HAP-1 (cell line): Measurements from ENCODE around the gene GFOD2.
A peak's percentile ranks its signal among the peaks of the same experiment; 100 is the strongest.

ENCODE experiments used
- DNase-seq, 2 experiments: peaks; one replicate each; pipeline ENCODE4 v3.0.0-alpha.2; 2016 to 2020; ENCODE audit warnings: low spot score in 2 of 2
- H3K27me3 ChIP-seq: fragments of 250-450 bp; sonication (Bioruptor Pico); 2 replicates; pipeline ENCODE4 v1.5.1; 2020; ENCODE audit warnings: low read depth, mild to moderate bottlenecking, moderate library complexity
- H3K36me3 ChIP-seq: fragments of 250-450 bp; sonication (Bioruptor Pico); replicated peaks from 2 replicates; pipeline ENCODE4 v1.5.1; 2020; ENCODE audit warnings: mild to moderate bottlenecking
- H3K4me1 ChIP-seq: fragments of 250-450 bp; sonication (Bioruptor Pico); 2 replicates; pipeline ENCODE4 v1.5.1; 2020; ENCODE audit warnings: mild to moderate bottlenecking
- H3K4me3 ChIP-seq: fragments of 250-450 bp; sonication (Bioruptor Pico); 2 replicates; pipeline ENCODE4 v1.5.1; 2020; ENCODE audit warnings: mild to moderate bottlenecking, moderate library complexity
- H3K9me3 ChIP-seq: fragments of 250-450 bp; sonication (Bioruptor Pico); 2 replicates; pipeline ENCODE4 v1.5.1; 2020; ENCODE audit warnings: mild to moderate bottlenecking, moderate library complexity
- in situ Hi-C: fragments of 300-500 bp; cut with MboI; formaldehyde crosslinking; loops from 3 replicates; pipeline ENCODE4 v1.14.3; 2020; ENCODE audit warnings: low sequenced_read_pairs, inconsistent platforms, mixed read lengths

Gene GFOD2

GRCh38 chr16:67661101-67661761 lies 57.9 kb downstream of the GFOD2 start:
- Histone ChIP-seq H3K4me3 (peak overlapping the region; percentile 99), H3K27me3 (no peaks in the 10 kb centered on the region), H3K9me3 (no peaks in the 10 kb centered on the region), H3K36me3 (peaks cover 37% of the 10 kb centered on the region), H3K4me1 (peaks cover 11% of the 10 kb centered on the region)
- DNase-seq = no peak
- in situ Hi-C loops = no loop called here

GRCh38 chr16:67660564-67661028 lies 58.5 kb downstream of the GFOD2 start, which contains the start of gene PARD6A:
Gene PARD6A, plus strand, starts transcription at chr16:67660960. Its CDS starts 79 bp downstream, at chr16:67661039.
- peak; percentile 92 to 97 for DNase-seq
- no peaks in the 10 kb centered on the region for H3K9me3 ChIP-seq
- H3K4me1 ChIP-seq = peaks cover 7% of the 10 kb centered on the region
- peak within 1 kb of the TSS; percentile 99 for H3K4me3 ChIP-seq
- peaks cover 41% of the 10 kb centered on the region for H3K36me3 ChIP-seq
- H3K27me3 ChIP-seq = no peaks in the 10 kb centered on the region
- in situ Hi-C loops = no loop called here

- H3K36me3 ChIP-seq = peaks cover 42% of the 10 kb centered on the region
- in situ Hi-C loops = no loop called here
Observed at GRCh38 chr16:67659675-67660563, 59.2 kb downstream of the GFOD2 start, which contains the start of gene ACD. Gene ACD, minus strand, starts transcription at chr16:67660260. Its CDS starts 40 bp downstream, at chr16:67660220.

DNA sequence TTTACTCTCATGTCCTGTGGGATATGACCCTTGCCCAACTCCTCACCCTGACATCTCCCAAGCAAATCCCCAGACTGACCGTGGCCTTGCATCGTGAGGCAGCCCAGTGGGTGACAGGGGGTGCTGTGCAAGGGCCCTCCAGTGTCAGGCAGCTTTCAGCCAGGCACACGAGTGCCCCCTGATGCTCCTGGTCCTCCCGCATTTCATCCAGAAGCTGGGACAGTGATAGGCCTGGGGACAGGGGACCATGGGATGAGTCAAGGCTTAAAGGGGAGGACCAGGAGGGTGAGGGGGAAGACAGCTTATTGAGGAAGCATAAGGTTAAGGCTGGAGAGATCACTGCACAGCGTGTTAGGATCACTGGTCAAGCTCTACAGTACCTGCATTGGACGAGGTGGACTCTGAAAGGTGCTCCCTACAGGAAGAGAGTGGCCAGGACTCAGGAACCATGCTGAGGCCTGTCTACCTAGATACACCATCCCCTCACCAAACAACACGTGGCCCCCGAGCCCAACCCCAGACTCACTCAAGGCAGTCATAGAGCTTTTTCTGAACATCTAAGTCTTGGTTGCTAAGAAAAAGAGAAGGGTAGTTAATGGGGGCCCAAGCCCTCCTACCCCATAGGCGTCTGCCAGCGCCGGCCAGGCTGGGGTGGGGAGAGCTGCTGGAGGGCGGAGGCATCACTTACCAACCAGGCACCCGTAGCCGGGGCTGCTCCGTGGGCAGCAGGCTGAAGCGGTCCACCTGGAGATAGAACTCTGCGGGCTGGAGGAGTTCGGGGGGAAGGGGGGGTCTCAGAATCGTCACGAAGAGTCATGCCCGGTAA lies 60.1 kb downstream of the GFOD2 start:
- Histone ChIP-seq H3K9me3 (no peaks in the 10 kb centered on the region), H3K4me3 (peak overlapping the region; percentile 99), H3K4me1 (peaks cover 4% of the 10 kb centered on the region), H3K36me3 (peaks cover 46% of the 10 kb centered on the region), H3K27me3 (no peaks in the 10 kb centered on the region)
- in situ Hi-C loops = no loop called here
- no peak for DNase-seq

More at GRCh38 chr16:67659675-67660563, 59.2 kb downstream of the GFOD2 start, which contains the start of gene ACD:
- H3K4me1 ChIP-seq = peaks cover 4% of the 10 kb centered on the region
- no peaks in the 10 kb centered on the region for H3K27me3 ChIP-seq
- H3K4me3 ChIP-seq = peak within 1 kb of the TSS; percentile 99
- no peaks in the 10 kb centered on the region for H3K9me3 ChIP-seq
- DNase-seq = peak; percentile 77 to 92

- peaks cover 40% of the 10 kb centered on the region for H3K36me3 ChIP-seq
Observed at GRCh38 chr16:67657751-67658518, 61.2 kb downstream of the GFOD2 start.

DNA sequence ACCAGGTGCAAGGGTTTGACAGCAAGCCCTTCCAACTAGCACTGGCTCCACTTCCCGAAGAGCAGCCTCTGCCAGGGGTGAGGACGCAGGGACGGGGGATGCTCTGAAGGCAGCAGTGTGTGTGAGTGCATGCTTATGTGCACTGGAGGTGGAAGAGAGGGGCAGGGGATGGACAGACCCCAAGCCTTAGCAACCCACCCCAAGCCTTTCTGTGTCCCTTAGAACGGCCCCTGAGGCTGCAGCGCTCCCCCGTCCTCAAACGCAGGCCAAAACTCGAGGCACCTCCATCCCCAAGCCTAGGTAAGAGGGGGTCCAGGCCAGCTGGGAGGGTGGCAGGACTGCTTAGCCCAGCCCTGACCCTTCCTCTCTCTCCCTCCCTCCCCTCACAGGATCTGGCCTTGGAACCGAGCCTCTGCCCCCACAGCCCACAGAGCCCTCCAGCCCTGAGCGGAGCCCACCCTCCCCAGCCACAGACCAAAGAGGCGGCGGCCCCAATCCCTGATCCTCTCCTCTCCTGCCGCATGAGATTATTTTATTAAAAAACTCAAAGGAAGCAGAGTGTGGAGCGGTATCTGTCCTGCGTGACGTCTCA lies 62.0 kb downstream of the GFOD2 start:
- H3K36me3 ChIP-seq = peaks cover 43% of the 10 kb centered on the region
- in situ Hi-C loops = no loop called here
- no peak for DNase-seq
- no peaks in the 10 kb centered on the region for H3K9me3 ChIP-seq
- H3K27me3 ChIP-seq = no peaks in the 10 kb centered on the region
- peaks cover 4% of the 10 kb centered on the region for H3K4me1 ChIP-seq
- no peak overlapping the region for H3K4me3 ChIP-seq

More at GRCh38 chr16:67657751-67658518, 61.2 kb downstream of the GFOD2 start:
- no peak for DNase-seq
- Histone ChIP-seq H3K9me3 (no peaks in the 10 kb centered on the region), H3K27me3 (no peaks in the 10 kb centered on the region), H3K4me3 (no peak overlapping the region), H3K4me1 (peaks cover 4% of the 10 kb centered on the region)
- in situ Hi-C loops = no loop called here

DNA sequence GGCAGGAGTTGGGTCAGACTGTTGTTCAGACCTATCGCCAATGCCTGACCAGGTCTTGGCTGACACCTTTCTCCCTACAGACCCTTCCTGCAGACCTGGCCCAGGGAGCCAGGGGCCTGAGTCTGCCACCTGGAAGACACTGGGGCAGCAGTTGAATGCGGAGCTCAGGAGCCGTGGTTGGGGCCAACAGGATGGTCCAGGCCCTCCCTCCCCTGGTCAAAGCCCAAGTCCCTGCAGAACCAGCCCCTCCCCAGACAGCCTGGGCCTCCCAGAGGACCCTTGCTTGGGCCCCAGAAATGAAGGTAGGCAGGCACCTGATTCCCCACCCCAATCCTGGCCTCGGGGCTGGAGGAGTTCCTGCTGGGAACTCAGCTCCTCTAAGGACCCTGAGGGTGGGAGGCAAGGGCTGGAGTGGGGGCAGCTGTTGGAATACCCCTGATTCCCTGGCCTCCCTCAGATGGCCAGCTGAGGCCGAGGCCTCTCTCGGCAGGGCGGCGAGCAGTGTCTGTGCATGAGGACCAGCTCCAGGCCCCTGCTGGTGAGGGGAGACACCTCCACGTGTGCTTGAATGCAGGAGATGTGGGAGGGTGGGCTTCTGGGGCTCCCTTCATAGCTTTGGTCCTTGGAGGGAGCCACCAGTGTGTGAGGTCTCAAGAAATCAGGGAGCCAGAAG lies 62.6 kb downstream of the GFOD2 start:
- H3K4me1 ChIP-seq = peaks cover 4% of the 10 kb centered on the region
- in situ Hi-C loops = no loop called here
- H3K4me3 ChIP-seq = no peak overlapping the region
- H3K36me3 ChIP-seq = peaks cover 43% of the 10 kb centered on the region
- no peaks in the 10 kb centered on the region for H3K9me3 ChIP-seq
- no peaks in the 10 kb centered on the region for H3K27me3 ChIP-seq
- no peak for DNase-seq

GRCh38 chr16:67655363-67655762 lies 63.8 kb downstream of the GFOD2 start:
- Histone ChIP-seq H3K36me3 (peaks cover 41% of the 10 kb centered on the region), H3K27me3 (no peaks in the 10 kb centered on the region), H3K9me3 (no peaks in the 10 kb centered on the region), H3K4me1 (peaks cover 4% of the 10 kb centered on the region), H3K4me3 (no peak overlapping the region)
- in situ Hi-C loops = no loop called here
- no peak for DNase-seq

GRCh38 chr16:67654403-67654911 lies 64.7 kb downstream of the GFOD2 start:
- DNase-seq = no peak

DNA sequence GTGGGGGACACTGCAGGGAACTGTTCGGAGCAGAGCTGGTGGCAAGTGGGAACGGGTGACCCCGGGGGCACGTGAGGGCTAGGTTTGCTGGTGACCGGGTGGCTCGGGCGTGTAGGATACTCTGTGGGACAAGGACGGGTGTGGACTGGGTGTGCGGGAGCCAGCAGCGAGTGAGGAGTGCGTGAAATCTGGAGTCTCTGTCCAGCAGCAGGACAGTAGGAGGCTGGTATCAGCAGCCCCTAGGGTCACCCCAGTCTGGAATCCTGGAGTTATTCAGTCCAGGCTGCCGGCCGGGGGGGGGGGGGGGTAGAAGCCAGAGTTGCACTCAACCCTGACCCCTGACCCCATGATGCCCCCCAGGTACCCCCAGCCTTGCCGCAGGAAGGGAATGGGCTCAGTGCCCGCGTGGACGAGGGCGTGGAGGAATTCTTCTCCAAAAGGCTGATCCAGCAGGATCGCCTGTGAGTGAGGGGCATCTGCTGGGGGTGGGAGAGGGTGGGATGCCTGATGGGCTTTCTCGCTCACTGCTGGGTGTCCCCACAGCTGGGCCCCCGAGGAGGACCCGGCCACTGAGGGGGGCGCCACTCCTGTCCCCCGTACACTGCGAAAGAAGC lies 65.2 kb downstream of the GFOD2 start:
- in situ Hi-C loops = no loop called here

More at GRCh38 chr16:67654403-67654911, 64.7 kb downstream of the GFOD2 start:
- peaks cover 4% of the 10 kb centered on the region for H3K4me1 ChIP-seq
- no peaks in the 10 kb centered on the region for H3K9me3 ChIP-seq
- H3K36me3 ChIP-seq = peaks cover 43% of the 10 kb centered on the region
- H3K27me3 ChIP-seq = no peaks in the 10 kb centered on the region
- in situ Hi-C loops = no loop called here
- H3K4me3 ChIP-seq = no peak overlapping the region

DNA sequence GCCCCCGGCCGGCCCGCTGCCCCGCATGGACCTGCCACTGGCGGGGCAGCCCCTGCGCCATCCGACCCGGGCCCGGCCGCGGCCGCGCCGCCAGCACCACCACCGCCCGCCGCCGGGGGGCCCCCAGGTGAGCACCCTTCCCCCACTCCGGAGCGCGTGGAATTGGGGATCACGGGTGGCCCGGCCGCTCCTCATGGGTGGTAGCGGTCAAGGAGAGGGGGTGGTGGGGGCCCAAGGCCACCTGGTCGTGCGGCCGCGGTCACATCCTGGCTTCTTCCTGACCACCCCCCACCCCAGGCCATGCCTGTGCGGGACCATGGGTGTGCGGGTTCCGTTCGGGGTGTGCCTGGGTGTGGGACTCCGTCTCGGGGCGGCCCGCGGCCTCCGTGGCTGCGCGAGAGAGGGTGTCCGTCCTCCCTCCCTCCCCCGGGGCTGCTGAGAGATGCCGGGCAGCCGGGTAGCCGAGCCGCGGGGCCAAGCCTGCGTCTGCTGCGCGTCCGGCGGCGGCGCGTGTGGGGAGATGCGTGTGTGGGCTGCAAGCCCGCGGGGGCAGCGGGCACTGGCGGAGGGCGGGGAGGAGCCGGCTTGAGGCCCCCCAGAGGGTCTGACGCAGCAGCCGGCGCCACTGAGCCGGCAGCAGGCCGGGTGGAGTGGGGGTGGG lies 65.9 kb downstream of the GFOD2 start:
- H3K27me3 ChIP-seq = no peaks in the 10 kb centered on the region
- in situ Hi-C loops = no loop called here
- no peaks in the 10 kb centered on the region for H3K4me1 ChIP-seq
- H3K36me3 ChIP-seq = peaks cover 35% of the 10 kb centered on the region
- no peak overlapping the region for H3K4me3 ChIP-seq
- no peaks in the 10 kb centered on the region for H3K9me3 ChIP-seq
- DNase-seq = no peak

More for the DNA sequence above, 65.2 kb downstream of the GFOD2 start:
- Histone ChIP-seq H3K4me3 (no peak overlapping the region), H3K36me3 (peaks cover 42% of the 10 kb centered on the region), H3K27me3 (no peaks in the 10 kb centered on the region), H3K4me1 (peaks cover under 1% of the 10 kb centered on the region), H3K9me3 (no peaks in the 10 kb centered on the region)
- no peak for DNase-seq
